Esophagus squamous epithelium (tissue), 5 donors: ENCODE measurements around the gene RMND5B. TPM values are rescaled to one million over a fixed set of nuclear protein-coding genes. Genes with fewer than 3 reads are reported as not detected.

ENCODE experiments used
- DNase-seq: peaks from one replicate; lab custom pipeline; 2025; lab: John Stamatoyannopoulos, UW
- H3K27ac ChIP-seq, 4 donors: fragments of 200-600 bp; sonication (generic); one replicate each; pipeline ENCODE4 v1.5.1; 2016 to 2019; ENCODE audit warnings: mild to moderate bottlenecking in 1 of 4
- H3K27me3 ChIP-seq, 4 donors: fragments of 200-600 bp; sonication (generic); 1 replicate in 3 of 4; 2 replicates in 1 of 4; pipeline versions ENCODE4 v1.5.1 to v1.6.0; 2017 to 2021; ENCODE audit warnings: antibody characterized with exemption in 1 of 4
- H3K36me3 ChIP-seq, 3 donors: fragments of 200-600 bp; sonication (generic); one replicate each; pipeline ENCODE4 v1.5.1; 2016 to 2019
- H3K4me1 ChIP-seq, 3 donors: fragments of 200-600 bp; sonication (generic); one replicate each; pipeline ENCODE4 v1.5.1; 2017 to 2019
- H3K4me3 ChIP-seq, 4 donors: fragments of 200-600 bp; sonication (generic); 1 replicate in 3 of 4; 2 replicates in 1 of 4; pipeline ENCODE4 v1.5.1; 2016 to 2019; ENCODE audit warnings: mild to moderate bottlenecking in 2 of 4, moderate library complexity in 1 of 4
- H3K9me3 ChIP-seq, 3 donors: fragments of 200-600 bp; sonication (generic); one replicate each; pipeline ENCODE4 v1.5.1; 2016 to 2019
- POLR2A ChIP-seq, 4 donors: fragments of 450-650 bp; IDR thresholded peaks; one replicate each; pipeline ENCODE4 v1.6.1; 2017; ENCODE audit warnings: antibody characterized with exemption in 4 of 4, mild to moderate bottlenecking in 4 of 4, moderate library complexity in 3 of 4
- WGBS, 2 donors: methylation state at CpG; one replicate each; pipeline ENCODE4 v1.1.5; 2018; 5-methylcytosine and 5-hydroxymethylcytosine counted together
- intact Hi-C: fragments of 100-400 bp; cut with DNase I; formaldehyde crosslinking; loops from one replicate; pipeline ENCODE4 v1.15.0; 2022
- total RNA-seq, 4 donors: library from RNA; depleted of rRNA; stranded (reverse); fragments of >200 nt; gene quantifications; one replicate each; pipeline ENCODE4 v1.1.0, GENCODE V29; 2016
- TF ChIP-seq, protein P1 (sequence below), 6 experiments: fragments of 450-650 bp in 4 of 6; fragments of 200-600 bp in 2 of 6; sonication (generic) in 2 of 6; IDR thresholded peaks; one replicate each; pipeline ENCODE4 v1.5.1; 2016 to 2019; ENCODE audit warnings: antibody characterized with exemption in 6 of 6, mild to moderate bottlenecking in 4 of 6, moderate library complexity in 4 of 6
- donor health status: DM: yes; HTN: yes; CAD: no.

The RMND5B gene
- total RNA-seq, 4 donors from 2014 or later: 43.9 to 88.1 (median 64.4) TPM

- H3K9me3 ChIP-seq: no peaks in the 10 kb centered on the region
- TF ChIP-seq, protein P1, sequence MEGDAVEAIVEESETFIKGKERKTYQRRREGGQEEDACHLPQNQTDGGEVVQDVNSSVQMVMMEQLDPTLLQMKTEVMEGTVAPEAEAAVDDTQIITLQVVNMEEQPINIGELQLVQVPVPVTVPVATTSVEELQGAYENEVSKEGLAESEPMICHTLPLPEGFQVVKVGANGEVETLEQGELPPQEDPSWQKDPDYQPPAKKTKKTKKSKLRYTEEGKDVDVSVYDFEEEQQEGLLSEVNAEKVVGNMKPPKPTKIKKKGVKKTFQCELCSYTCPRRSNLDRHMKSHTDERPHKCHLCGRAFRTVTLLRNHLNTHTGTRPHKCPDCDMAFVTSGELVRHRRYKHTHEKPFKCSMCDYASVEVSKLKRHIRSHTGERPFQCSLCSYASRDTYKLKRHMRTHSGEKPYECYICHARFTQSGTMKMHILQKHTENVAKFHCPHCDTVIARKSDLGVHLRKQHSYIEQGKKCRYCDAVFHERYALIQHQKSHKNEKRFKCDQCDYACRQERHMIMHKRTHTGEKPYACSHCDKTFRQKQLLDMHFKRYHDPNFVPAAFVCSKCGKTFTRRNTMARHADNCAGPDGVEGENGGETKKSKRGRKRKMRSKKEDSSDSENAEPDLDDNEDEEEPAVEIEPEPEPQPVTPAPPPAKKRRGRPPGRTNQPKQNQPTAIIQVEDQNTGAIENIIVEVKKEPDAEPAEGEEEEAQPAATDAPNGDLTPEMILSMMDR (IDR thresholded peaks at IDR 0.05): no peak
- TF ChIP-seq POLR2A (IDR thresholded peaks at IDR 0.05): no peak
- 42 to 46% methylated on average over 6 of the region's 7 CpGs for WGBS, 2 donors
- peaks cover 0 to 14% (median 0%) of the 10 kb centered on the region in 3 donors for H3K36me3 ChIP-seq
- H3K27ac ChIP-seq: peak overlapping the region in 3 of 4 donors; percentile 86 to 94 (median 86)
- peaks cover 0 to 64% (median 3%) of the 10 kb centered on the region in 4 donors for H3K27me3 ChIP-seq
- peaks cover 26 to 100% (median 35%) of the 10 kb centered on the region in 3 donors for H3K4me1 ChIP-seq
- peak overlapping the region in 3 of 4 donors; percentile 3 to 75 (median 59) for H3K4me3 ChIP-seq
- intact Hi-C loops: no loop called here
- no peak for DNase-seq
Observed at GRCh38 chr5:178115814-178116142, 15.0 kb upstream of the RMND5B start.

DNA sequence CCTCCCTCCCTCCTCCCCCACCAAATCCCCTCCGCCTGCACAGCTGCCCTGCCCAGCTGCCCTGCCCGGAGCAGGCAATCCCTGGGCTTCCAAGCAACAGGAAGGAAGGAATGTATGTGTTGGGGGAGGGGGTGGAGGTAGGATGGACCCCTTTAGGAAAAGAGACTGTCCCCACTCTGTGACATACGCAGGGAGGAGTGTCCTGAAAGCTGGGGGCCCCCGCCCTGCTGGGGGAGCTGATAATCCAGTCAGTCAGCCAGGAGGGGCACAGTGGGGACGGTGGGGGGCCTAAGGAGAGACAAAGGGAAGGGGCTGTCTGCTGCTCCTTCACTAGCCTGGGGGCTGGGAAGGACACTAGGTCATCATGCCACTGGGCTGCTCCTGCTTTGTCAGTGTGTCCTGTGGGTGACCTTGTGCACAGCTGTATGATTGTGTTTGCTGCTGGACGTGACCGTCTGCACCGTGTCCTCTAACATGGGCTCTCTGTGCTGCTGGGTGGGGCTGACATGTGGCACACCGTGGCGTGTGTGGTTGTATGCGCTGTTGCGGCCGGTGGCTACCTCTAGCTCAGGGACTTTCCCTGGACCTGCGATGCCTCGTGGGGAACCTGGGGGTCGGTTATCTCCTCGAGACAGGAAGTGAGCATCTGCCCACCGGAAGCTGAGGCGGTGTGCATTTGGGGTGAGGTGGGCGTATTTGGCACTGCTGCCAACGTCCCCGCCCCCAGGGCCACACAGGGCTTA is 14.5 kb upstream of the RMND5B start:
- no peak for DNase-seq
- TF ChIP-seq, protein P1 (IDR thresholded peaks at IDR 0.05): no peak
- no peak for TF ChIP-seq POLR2A (IDR thresholded peaks at IDR 0.05)
- H3K27me3 ChIP-seq: peaks cover 0 to 62% (median 3%) of the 10 kb centered on the region in 4 donors

DNA sequence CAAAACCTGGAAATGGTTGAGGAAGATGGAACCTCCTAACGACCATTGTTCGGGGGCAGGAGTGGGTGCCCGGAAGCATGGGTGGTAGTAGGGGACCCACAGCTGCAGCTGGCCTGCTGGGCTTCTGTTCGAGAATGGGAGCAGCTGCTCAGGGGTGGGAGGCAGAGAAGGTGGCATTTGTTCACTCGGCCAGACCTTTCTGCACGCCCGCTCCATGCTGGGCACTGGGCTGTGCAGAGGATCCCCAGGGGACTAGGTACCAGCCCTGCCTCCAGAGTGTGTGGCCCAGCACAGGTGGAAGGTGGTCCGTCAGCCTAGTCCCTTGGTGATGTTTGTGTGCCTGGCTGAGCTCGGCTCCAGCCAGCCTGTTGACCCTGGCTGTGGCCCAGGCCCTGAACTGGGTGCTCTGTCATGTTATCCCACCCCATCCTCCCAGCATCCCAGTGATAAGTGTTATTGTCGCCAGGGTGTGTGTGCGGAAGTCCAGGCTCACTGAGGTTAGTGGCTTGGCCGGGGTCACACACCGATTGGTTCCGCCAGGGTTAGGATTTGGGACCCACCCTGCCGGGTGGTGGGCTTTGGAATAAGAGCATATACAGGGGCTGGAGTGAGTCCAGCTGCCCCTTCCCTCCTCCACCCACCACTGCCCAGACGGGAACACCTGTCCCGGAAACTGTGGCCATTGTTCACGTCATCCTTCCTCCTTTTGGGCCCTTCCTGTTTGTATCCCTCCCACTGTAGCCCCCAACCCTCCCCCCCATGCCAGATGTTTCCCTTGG is 12.7 kb upstream of the RMND5B start:
- intact Hi-C loops: no loop called here

More for the DNA sequence above, 14.5 kb upstream of the RMND5B start:
- intact Hi-C loops: no loop called here
- Histone ChIP-seq H3K4me3 (peak overlapping the region in 3 of 4 donors; percentile 3 to 75 (median 59)), H3K4me1 (peaks cover 28 to 100% (median 40%) of the 10 kb centered on the region in 3 donors), H3K36me3 (peaks cover 0 to 19% (median 0%) of the 10 kb centered on the region in 3 donors), H3K27ac (peak overlapping the region in 2 of 4 donors; percentile 86 to 94), H3K9me3 (no peaks in the 10 kb centered on the region)
- 45 to 53% methylated on average over 5 to 6 of the region's 22 CpGs for WGBS, 2 donors

DNA sequence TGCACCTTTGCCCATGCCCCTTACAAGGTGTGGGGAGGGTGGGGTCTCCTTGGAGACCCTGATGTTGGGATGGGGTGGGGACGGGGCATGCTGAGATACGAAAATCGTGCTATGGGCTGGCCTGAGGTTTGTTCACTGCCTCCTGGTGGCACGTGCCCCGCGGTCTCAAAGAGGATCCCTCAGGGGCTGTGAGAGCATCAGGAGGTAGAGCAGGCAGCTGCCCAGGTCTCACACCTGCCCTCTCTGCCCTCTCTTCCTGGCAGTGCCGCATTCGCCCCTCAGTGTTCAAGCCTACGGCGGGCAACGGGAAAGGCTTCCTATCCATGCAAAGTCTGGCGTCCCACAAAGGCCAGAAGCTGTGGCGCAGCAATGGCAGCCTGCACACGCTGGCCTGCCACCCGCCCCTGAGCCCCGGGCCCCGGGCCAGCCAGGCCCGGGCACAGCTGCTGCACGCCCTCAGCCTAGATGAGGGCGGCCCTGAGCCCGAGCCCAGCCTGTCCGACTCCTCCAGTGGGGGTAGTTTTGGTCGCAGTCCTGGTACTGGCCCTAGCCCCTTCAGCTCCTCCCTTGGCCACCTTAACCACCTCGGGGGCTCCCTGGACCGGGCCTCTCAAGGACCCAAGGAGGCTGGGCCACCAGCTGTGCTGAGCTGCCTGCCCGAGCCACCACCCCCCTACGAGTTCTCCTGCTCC is 10.8 kb upstream of the RMND5B start:
- no peak overlapping the region for H3K4me3 ChIP-seq
- WGBS, 2 donors: 80% methylated on average over 1 of the region's 27 CpGs; no CpG with 5 or more reads in 1 of the 2 donors
- DNase-seq: no peak
- H3K4me1 ChIP-seq: peaks cover 28 to 100% (median 47%) of the 10 kb centered on the region in 3 donors
- no peaks in the 10 kb centered on the region for H3K9me3 ChIP-seq
- no peak for TF ChIP-seq POLR2A (IDR thresholded peaks at IDR 0.05)
- TF ChIP-seq, protein P1 (IDR thresholded peaks at IDR 0.05): no peak
- peaks cover 0 to 37% (median 8%) of the 10 kb centered on the region in 3 donors for H3K36me3 ChIP-seq
- peak overlapping the region in 1 of 4 donors; percentile 9 for H3K27ac ChIP-seq
- intact Hi-C loops: no loop called here
- peaks cover 0 to 32% (median 2%) of the 10 kb centered on the region in 4 donors for H3K27me3 ChIP-seq

More for the DNA sequence above, 12.7 kb upstream of the RMND5B start:
- peaks cover 0 to 37% (median 8%) of the 10 kb centered on the region in 3 donors for H3K36me3 ChIP-seq
- WGBS, 2 donors: 64 to 68% methylated on average over 8 to 15 of the region's 18 CpGs
- no peak for DNase-seq
- H3K27me3 ChIP-seq: peaks cover 0 to 52% (median 3%) of the 10 kb centered on the region in 4 donors
- no peak overlapping the region for H3K4me3 ChIP-seq
- H3K4me1 ChIP-seq: peaks cover 29 to 100% (median 51%) of the 10 kb centered on the region in 3 donors
- TF ChIP-seq, protein P1 (IDR thresholded peaks at IDR 0.05): no peak
- TF ChIP-seq POLR2A (IDR thresholded peaks at IDR 0.05): no peak
- no peak overlapping the region for H3K27ac ChIP-seq
- H3K9me3 ChIP-seq: no peaks in the 10 kb centered on the region
